CD4-positive, alpha-beta T cell (primary cell): ENCODE results near the gene JARID2. TPM values are rescaled to one million over a fixed set of nuclear protein-coding genes. Genes with fewer than 3 reads are reported as not detected.
A peak's percentile ranks its signal among the peaks of the same experiment; 100 is the strongest.

Experiments
- ATAC-seq: fragments of 200-7000 bp; cut with Tn5 transposase; one replicate; pipeline ENCODE4 v1.10.0; 2022; ENCODE audit warnings: mild to moderate bottlenecking; ENCODE audit not compliant: poor library complexity
- CTCF ChIA-PET: fragments of 350-600 bp; sonication (Branson Sonifier 250); formaldehyde crosslinking; loops from one replicate; lab custom pipeline; 2021; ENCODE audit warnings: antibody characterized with exemption, inconsistent platforms; lab: Charles Lee
- POLR2A ChIA-PET: fragments of 350-600 bp; sonication (Branson Sonifier 250); formaldehyde crosslinking; loops from one replicate; lab custom pipeline; 2021; ENCODE audit warnings: antibody characterized with exemption, inconsistent platforms; lab: Charles Lee
- DNase-seq, 14 experiments: peaks; one replicate each; pipeline ENCODE4 v3.0.0-alpha.2; 2013 to 2020; ENCODE audit warnings: mixed read lengths in 2 of 14
- H3K27ac ChIP-seq, 2 donors: one replicate each; pipeline versions ENCODE4 v1.5.1 to v1.7.0; 2013; ENCODE audit warnings: low read length in 2 of 2, low read depth in 1 of 2, mild to moderate bottlenecking in 1 of 2
- H3K27me3 ChIP-seq, 2 experiments: 1 replicate in 1 of 2; 2 replicates in 1 of 2; pipeline versions ENCODE4 v1.6.1 to v1.7.0; 2013; ENCODE audit warnings: low read length in 2 of 2, control low read depth in 1 of 2, mild to moderate bottlenecking in 1 of 2, moderate library complexity in 1 of 2; ENCODE audit not compliant: insufficient read depth in 2 of 2, control insufficient read depth in 1 of 2
- H3K36me3 ChIP-seq: one replicate; pipeline ENCODE4 v1.6.1; 2013; ENCODE audit warnings: low read length, control low read depth; ENCODE audit not compliant: insufficient read depth
- H3K4me1 ChIP-seq: one replicate; pipeline ENCODE4 v1.6.1; 2013; ENCODE audit warnings: low read length, control low read depth; ENCODE audit not compliant: insufficient read depth
- H3K4me3 ChIP-seq: one replicate; pipeline ENCODE4 v1.5.1; 2013; ENCODE audit warnings: mild to moderate bottlenecking, low read length, moderate library complexity
- H3K9me3 ChIP-seq, 2 experiments: 1 replicate in 1 of 2; 2 replicates in 1 of 2; pipeline versions ENCODE4 v1.6.1 to v1.7.0; 2013; ENCODE audit warnings: low read length in 2 of 2, mild to moderate bottlenecking in 2 of 2, control low read depth in 1 of 2, moderate library complexity in 1 of 2; ENCODE audit not compliant: control insufficient read depth in 1 of 2, insufficient read depth in 1 of 2
- H3K27ac Mint-ChIP-seq: one replicate; pipeline ENCODE4 v1.8.0; 2020; ENCODE audit warnings: mixed read lengths
- H3K27me3 Mint-ChIP-seq: one replicate; pipeline ENCODE4 v1.8.0; 2021; ENCODE audit warnings: mixed read lengths
- H3K36me3 Mint-ChIP-seq: one replicate; pipeline ENCODE4 v1.8.0; 2021; ENCODE audit warnings: low read depth, mixed read lengths
- H3K4me1 Mint-ChIP-seq: one replicate; pipeline ENCODE4 v1.8.0; 2021; ENCODE audit warnings: low read depth, mixed read lengths
- H3K4me3 Mint-ChIP-seq: one replicate; pipeline ENCODE4 v1.8.0; 2020; ENCODE audit warnings: mild to moderate bottlenecking, mixed read lengths
- H3K9me3 Mint-ChIP-seq: one replicate; pipeline ENCODE4 v1.8.0; 2020; ENCODE audit warnings: mixed read lengths
- intact Hi-C, 2 experiments: fragments of 100-400 bp; cut with DNase I in 1 of 2; cut with micrococcal nuclease in 1 of 2; formaldehyde crosslinking; loops; one replicate each; pipeline versions ENCODE4 v1.15.1 to v1.9.0; 2023 to 2025; cut with DNase I, micrococcal nuclease
- total RNA-seq, 174 experiments: library from RNA in 2 of 174; stranded (reverse) in 2 of 174; gene quantifications; one replicate each; pipeline ENCODE4 v1.2.3 and lab custom pipeline; 2021 to 2026
- TF ChIP-seq, protein P1 (sequence below): fragments of 200-600 bp; IDR thresholded peaks from one replicate; pipeline ENCODE4 v1.8.0; 2022; ENCODE audit warnings: antibody characterized with exemption, mild to moderate bottlenecking

The JARID2 gene
- total RNA-seq, 2 experiments from 2014 or later: 32.0 to 33.0 TPM

DNA sequence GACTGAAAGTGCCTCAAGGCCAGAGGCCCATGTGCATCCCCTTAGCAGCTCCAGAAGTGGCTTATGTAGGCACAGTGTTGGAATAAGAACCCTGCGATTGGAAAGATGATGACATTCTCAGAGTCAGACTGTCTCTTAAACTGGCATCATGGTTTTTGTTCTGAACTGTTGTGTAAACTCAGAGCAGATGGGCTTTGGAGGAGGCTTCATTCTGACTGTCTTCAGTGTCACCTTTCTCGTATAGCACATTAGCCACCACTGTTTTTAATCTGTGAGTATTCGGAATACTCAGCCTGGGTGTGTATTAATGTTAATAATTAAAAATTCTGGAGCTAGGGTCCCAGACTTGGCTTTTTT is 140.9 kb downstream of the JARID2 start:
- peaks cover 3% of the 10 kb centered on the region for H3K36me3 ChIP-seq
- H3K27ac ChIP-seq: no peak overlapping the region
- ChIA-PET CTCF (interaction anchor here (1.2 to 1.5 kb wide), 2 partner anchors 13 to 46 kb away, joined by 3 to 4 read pairs; no protein-coding TSS in a partner anchor), POLR2A (interaction anchor here (1.4 kb wide), 1 partner anchor 21 kb away, joined by 3 read pairs; no protein-coding TSS in a partner anchor)
- no peak for ATAC-seq
- H3K27me3 ChIP-seq: no peaks in the 10 kb centered on the region
- TF ChIP-seq, protein P1, sequence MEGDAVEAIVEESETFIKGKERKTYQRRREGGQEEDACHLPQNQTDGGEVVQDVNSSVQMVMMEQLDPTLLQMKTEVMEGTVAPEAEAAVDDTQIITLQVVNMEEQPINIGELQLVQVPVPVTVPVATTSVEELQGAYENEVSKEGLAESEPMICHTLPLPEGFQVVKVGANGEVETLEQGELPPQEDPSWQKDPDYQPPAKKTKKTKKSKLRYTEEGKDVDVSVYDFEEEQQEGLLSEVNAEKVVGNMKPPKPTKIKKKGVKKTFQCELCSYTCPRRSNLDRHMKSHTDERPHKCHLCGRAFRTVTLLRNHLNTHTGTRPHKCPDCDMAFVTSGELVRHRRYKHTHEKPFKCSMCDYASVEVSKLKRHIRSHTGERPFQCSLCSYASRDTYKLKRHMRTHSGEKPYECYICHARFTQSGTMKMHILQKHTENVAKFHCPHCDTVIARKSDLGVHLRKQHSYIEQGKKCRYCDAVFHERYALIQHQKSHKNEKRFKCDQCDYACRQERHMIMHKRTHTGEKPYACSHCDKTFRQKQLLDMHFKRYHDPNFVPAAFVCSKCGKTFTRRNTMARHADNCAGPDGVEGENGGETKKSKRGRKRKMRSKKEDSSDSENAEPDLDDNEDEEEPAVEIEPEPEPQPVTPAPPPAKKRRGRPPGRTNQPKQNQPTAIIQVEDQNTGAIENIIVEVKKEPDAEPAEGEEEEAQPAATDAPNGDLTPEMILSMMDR: no peak
- Mint-ChIP-seq H3K27me3 (no peaks in the 10 kb centered on the region), H3K4me1 (peaks cover 93% of the 10 kb centered on the region), H3K27ac (peak overlapping the region; percentile 16), H3K9me3 (no peaks in the 10 kb centered on the region), H3K36me3 (no peaks in the 10 kb centered on the region), H3K4me3 (no peak overlapping the region)
- H3K9me3 ChIP-seq: no peaks in the 10 kb centered on the region
- no peak overlapping the region for H3K4me3 ChIP-seq
- H3K4me1 ChIP-seq: peaks cover 49% of the 10 kb centered on the region
- no peak for DNase-seq
- intact Hi-C loops: loop anchor here in 1 of 2 experiments (5.0 kb wide), 2 partner anchors 139 to 1174 kb away; partner anchors contain the start of gene JARID2

DNA sequence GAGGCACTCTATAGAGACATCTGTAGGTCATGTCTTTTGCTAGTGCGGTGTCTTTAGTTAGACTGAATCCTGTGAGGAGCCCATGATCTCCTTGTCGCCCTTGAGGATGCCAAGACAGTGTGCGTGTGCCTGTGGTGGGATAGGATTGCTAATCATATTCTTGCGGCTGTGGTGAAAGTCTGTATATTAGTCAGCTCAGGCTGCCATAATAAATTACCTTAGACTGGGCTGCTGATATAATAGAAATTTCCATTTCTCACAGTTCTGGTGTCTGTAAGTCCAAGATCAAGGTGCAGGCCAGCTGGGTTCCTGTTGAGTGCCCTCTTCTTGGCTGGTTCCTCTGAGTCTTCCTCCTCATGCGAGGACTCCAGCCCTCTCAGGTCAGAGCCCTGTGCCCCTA is 141.2 kb downstream of the JARID2 start:
- no peaks in the 10 kb centered on the region for H3K27me3 ChIP-seq
- no peak overlapping the region for H3K4me3 ChIP-seq
- H3K36me3 ChIP-seq: peaks cover 3% of the 10 kb centered on the region
- ATAC-seq: no peak
- intact Hi-C loops: loop anchor here in 1 of 2 experiments (5.0 kb wide), 2 partner anchors 140 to 1175 kb away; partner anchors contain the start of gene JARID2
- H3K4me1 ChIP-seq: peaks cover 50% of the 10 kb centered on the region
- Mint-ChIP-seq H3K4me3 (no peak overlapping the region), H3K4me1 (peaks cover 93% of the 10 kb centered on the region), H3K27me3 (no peaks in the 10 kb centered on the region), H3K27ac (peak overlapping the region; percentile 31), H3K36me3 (no peaks in the 10 kb centered on the region), H3K9me3 (no peaks in the 10 kb centered on the region)
- TF ChIP-seq, protein P1: no peak
- ChIA-PET CTCF (interaction anchor here (1.2 to 1.5 kb wide), 2 partner anchors 13 to 46 kb away, joined by 3 to 4 read pairs; no protein-coding TSS in a partner anchor), POLR2A (interaction anchor here (1.4 kb wide), 1 partner anchor 22 kb away, joined by 3 read pairs; no protein-coding TSS in a partner anchor)
- no peaks in the 10 kb centered on the region for H3K9me3 ChIP-seq
- no peak overlapping the region for H3K27ac ChIP-seq
- no peak for DNase-seq

DNA sequence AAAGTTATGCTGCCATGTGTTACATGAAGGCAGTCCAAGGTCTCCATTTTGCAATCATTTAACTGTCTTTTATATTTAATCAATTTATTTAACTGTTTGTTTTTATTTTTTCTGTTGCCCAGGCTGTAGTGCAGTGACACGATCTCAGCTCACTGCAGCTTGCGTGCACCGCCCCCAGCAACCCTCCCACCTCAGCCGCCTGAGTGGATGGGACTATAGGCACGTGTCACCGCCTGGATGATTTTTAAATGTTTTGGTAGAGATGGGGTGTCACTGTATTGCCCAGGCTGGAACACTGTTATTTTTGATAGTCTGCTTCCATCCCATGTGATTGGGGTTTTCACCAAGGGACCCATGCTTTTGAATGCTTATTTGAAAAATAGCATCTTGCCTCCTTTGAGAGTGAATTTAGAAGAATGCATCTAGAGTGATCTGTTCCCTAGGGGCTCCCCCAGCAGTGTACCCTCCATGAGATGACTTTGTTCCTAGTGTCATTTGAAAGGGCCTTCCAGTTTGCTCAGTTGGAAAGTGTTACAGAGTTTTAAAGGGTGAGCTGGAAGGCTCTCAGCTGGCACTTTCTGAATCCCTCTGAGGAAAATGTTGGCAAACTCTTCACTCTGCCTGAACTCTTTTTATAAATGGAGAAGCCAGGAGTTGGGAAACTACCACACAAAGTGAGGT is 143.4 kb downstream of the JARID2 start:
- peak overlapping the region; percentile 32 for H3K27ac Mint-ChIP-seq
- DNase-seq: no peak
- Histone ChIP-seq H3K9me3 (no peaks in the 10 kb centered on the region), H3K36me3 (peaks cover 3% of the 10 kb centered on the region), H3K4me1 (peaks cover 49% of the 10 kb centered on the region), H3K27ac (no peak overlapping the region), H3K4me3 (no peak overlapping the region), H3K27me3 (no peaks in the 10 kb centered on the region)
- TF ChIP-seq, protein P1: no peak
- no peak overlapping the region for H3K4me3 Mint-ChIP-seq
- no peaks in the 10 kb centered on the region for H3K9me3 Mint-ChIP-seq
- ATAC-seq: no peak
- CTCF ChIA-PET: no interaction called here
- H3K4me1 Mint-ChIP-seq: peaks cover 81% of the 10 kb centered on the region
- POLR2A ChIA-PET: interaction anchor here (1.4 kb wide), 1 partner anchor 45 kb away, joined by 3 read pairs; no protein-coding TSS in a partner anchor
- intact Hi-C loops: loop anchor here in 1 of 2 experiments (5.0 kb wide), 2 partner anchors 142 to 1177 kb away; partner anchors contain the start of gene JARID2
- H3K27me3 Mint-ChIP-seq: no peaks in the 10 kb centered on the region
- H3K36me3 Mint-ChIP-seq: no peaks in the 10 kb centered on the region
